ENCODE measurements around the gene VPS26A.
"Not testable (repeated sequence)": the region's sequence is repeated elsewhere in the genome, so short reads cannot be mapped to it uniquely, and the experiment has no call there.

VPS26A gene

DNA sequence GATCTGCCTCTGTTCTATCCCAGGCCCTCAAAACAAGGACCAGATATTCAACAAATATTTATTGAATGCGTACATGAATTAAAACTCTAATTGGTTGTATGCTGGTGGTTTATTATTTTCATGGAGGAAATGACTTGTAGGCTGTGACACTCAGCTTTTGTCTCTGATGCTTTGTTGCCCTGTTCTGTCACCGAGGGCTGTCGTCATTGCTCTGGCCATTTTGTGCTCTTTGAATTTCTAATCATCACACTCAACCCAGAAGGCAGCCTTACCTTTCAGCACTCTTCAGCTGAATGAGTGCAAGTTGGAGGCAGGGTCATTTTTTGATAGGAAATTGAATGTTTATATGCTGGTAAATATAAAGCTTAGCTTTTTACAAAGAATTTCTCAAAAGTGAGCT, 21.5 kb upstream of the VPS26A start:
- no peak for DNase-seq (ENCODE audit: low read depth in 2 of 2, low spot score in 1 of 2)

- no peak for DNase-seq (ENCODE audit: low read depth in 2 of 2, low spot score in 1 of 2)
These were observed 20.2 kb upstream of the VPS26A start for GRCh38 chr10:69103784-69104183.

DNA sequence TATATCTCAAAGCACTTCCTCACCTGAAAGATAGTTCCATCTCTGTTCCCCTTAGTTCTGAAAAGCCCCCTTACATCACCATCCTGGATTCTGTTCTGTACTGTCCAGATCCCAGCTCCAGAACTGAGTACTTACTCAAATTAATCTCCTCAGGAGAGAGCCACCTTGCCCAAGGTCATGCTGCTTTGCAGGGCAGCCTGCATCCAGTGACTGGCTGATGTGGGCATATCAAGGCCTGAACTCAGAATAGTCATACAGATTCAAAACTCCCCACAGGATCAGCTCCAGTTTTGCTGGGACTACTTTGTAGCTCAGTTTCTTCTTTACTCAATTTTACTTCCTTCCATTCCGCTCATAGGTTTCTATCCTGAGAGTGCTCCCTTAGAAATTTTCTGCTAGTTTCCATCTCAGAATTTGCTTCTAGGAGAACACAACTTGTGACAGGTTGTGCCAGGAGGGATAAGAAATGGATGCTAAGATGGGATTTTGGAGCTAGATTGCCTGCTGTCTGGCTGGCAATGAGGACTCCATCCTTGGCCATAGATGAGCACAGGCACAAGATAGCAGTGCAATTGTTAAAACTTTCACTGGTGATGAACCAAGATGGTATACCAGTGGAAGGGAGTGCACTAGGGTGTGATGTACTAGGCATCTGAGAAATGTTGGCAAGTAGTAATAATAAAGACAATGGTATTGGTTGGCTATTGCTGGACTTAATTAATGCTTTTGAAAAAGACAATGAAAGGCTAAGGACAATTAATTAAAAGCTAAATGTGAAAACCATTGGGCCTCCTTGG, 18.8 kb upstream of the VPS26A start:
- DNase-seq (ENCODE audit: low read depth in 2 of 2, low spot score in 1 of 2): no peak

DNA sequence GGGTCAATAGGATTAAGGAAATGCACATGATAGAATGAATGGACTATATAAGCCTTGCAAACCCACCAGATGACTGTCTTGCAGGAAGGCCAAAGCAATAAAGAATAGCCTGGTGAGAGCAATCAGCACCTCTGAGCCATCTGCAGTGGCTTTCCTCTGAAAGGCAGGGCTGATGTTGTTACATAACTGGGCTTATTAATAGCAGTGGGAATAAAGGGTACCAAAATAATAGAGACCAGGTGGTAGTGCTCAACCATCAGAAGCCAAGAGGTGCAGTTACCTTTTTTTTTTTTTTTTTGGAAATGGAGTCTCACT, 16.8 kb upstream of the VPS26A start:
- no peak for DNase-seq (ENCODE audit: low read depth in 2 of 2, low spot score in 1 of 2)

- DNase-seq (ENCODE audit: low read depth in 2 of 2, low spot score in 1 of 2): no peak
These were observed 16.3 kb upstream of the VPS26A start for GRCh38 chr10:69107699-69108098.

DNA sequence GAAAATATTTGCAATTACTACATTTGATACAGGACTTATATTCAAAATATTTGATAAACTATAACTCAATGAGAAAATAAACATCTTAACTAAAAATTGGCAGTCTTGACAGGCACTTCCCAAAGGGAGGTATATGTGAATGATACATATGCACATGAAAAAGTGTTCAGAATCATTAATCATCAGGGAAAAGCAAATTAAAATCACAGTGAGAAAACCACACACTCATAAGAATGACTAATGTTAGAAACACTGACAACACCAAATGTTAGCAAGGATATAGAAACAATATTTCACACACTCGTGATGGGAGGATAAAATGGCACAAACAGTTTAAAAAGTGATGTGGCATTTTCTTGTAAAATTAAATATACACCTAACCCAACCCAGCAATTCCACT, 4.1 kb upstream of the VPS26A start:
- no peak for DNase-seq (ENCODE audit: low read depth in 2 of 2, low spot score in 1 of 2)

- no peak for DNase-seq (ENCODE audit: low read depth in 2 of 2, low spot score in 1 of 2)
These were observed 652 bp upstream of the VPS26A start for GRCh38 chr10:69123306-69123746.

GRCh38 chr10:69124563-69125268, 738 bp downstream of the VPS26A start:
- DNase-seq (ENCODE audit: low read depth in 2 of 2, low spot score in 1 of 2): peak; percentile 26 to 39

DNA sequence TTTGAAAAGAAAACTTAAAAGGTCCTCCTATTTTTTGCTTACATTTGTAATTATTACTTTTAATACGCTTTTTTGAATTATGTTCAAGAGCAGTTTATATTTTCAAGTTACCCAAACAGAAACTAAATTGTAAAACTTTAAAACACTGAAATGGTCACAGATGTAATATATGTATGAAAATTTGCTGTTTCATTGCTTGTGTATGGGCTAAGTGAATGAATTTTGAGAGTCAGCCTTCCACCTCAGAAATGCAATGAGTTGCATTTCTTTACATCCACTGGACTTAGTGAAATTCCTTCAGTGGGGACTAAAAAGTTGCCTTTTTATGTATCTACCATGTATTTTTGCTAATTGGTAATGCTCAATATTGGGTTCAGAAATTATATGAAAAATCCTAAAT, 1.6 kb downstream of the VPS26A start:
- no peak for DNase-seq (ENCODE audit: low read depth in 2 of 2, low spot score in 1 of 2)

- no peak for DNase-seq (ENCODE audit: low read depth in 2 of 2, low spot score in 1 of 2)
These were observed 6.3 kb downstream of the VPS26A start for GRCh38 chr10:69130251-69130650.

DNA sequence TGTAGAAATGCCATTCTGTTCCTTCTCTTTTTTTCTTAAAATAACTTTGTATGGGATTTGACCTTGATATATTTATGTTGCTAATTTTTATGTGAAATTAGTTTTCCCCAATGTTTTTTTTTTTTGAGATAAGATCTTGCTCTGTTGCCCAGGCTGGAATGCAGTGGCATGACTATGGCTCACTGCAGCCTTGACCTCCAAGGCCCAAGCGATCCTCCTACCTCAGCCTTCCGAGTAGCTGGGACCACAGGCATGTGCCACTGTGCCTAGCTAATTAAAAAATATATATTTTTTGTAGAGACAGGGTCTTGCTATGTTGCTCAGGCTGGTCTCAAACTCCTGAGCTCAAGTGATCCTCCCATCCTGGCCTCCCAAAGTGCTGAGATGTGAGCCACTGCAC, 16.0 kb downstream of the VPS26A start:
- DNase-seq (ENCODE audit: low read depth in 2 of 2, low spot score in 1 of 2): no peak

DNA sequence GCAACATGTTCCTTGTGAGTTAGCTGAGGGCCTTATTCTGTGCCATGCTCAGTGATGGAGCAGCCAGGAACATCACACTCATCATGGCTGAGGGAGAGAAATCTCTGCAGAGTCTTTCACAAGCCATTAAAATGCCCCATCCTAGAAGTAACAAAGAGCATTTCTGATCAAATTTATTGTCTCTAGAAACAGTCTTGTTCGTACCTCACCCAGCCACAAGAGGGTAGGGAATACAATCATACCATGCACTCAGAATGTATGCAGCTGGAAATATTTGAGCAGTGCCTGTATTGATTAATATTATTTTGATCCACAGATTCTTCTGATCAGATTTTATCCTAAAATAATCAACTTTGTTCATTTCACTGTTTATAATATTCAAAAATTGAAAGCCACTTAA, 17.3 kb downstream of the VPS26A start:
- no peak for DNase-seq (ENCODE audit: low read depth in 2 of 2, low spot score in 1 of 2)

GRCh38 chr10:69142074-69142473, 18.1 kb downstream of the VPS26A start:
- not testable (repeated sequence) for DNase-seq (ENCODE audit: low read depth in 2 of 2, low spot score in 1 of 2)

GRCh38 chr10:69142983-69143382, 19.0 kb downstream of the VPS26A start:
- no peak for DNase-seq (ENCODE audit: low read depth in 2 of 2, low spot score in 1 of 2)

- no peak for DNase-seq (ENCODE audit: low read depth in 2 of 2, low spot score in 1 of 2)
These were observed 21.4 kb downstream of the VPS26A start for GRCh38 chr10:69145329-69145728.

- no peak for DNase-seq (ENCODE audit: low read depth in 2 of 2, low spot score in 1 of 2)
These were observed 21.9 kb downstream of the VPS26A start for GRCh38 chr10:69145864-69146263.

- DNase-seq (ENCODE audit: low read depth in 2 of 2, low spot score in 1 of 2): no peak
These were observed 22.8 kb downstream of the VPS26A start for GRCh38 chr10:69146759-69147158.

GRCh38 chr10:69151984-69152383, 28.0 kb downstream of the VPS26A start:
- no peak for DNase-seq (ENCODE audit: low read depth in 2 of 2, low spot score in 1 of 2)

DNA sequence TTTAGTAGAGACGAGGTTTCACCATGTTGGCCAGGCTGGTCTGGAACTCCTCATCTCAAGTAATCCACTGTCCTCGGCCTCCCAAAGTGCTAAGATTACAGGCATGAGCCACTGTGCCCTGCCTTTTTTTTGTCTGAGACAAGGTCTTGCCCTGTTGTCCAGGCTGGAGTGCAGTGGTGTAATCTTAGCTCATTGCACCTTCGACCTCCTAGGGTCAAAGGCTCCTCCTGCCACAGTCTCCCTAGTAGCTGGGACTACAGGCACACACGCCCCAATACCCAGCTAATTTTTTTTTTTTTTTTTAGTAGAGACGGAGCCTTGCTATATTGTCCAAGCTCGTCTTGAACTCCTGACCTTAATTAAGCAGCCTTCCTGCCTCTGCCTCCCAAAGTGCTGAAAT, 29.2 kb downstream of the VPS26A start:
- DNase-seq (ENCODE audit: low read depth in 2 of 2, low spot score in 1 of 2): no peak

DNA sequence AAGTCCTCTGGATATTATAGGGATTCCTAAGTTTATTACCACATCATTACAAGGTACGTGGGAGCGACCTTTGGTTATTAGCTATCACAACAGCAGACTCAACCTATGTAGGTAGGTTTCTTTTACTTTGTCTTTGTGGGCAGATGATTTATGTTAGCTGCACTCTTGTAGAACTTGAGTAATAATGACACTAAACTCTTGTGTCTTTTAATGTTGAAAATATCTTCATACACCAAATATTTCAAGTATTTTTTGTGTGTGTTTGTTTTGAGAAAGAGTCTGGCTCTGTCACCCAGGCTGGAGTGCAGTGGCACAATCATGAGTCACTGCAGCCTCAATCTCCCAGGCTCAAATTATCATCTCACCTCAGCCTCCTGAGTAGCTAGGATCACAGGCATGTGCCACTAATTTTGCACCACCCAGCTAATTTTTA, 36.8 kb downstream of the VPS26A start:
- no peak for DNase-seq (ENCODE audit: low read depth in 2 of 2, low spot score in 1 of 2)

GRCh38 chr10:69168493-69168892, 44.5 kb downstream of the VPS26A start:
- no peak for DNase-seq (ENCODE audit: low read depth in 2 of 2, low spot score in 1 of 2)

DNA sequence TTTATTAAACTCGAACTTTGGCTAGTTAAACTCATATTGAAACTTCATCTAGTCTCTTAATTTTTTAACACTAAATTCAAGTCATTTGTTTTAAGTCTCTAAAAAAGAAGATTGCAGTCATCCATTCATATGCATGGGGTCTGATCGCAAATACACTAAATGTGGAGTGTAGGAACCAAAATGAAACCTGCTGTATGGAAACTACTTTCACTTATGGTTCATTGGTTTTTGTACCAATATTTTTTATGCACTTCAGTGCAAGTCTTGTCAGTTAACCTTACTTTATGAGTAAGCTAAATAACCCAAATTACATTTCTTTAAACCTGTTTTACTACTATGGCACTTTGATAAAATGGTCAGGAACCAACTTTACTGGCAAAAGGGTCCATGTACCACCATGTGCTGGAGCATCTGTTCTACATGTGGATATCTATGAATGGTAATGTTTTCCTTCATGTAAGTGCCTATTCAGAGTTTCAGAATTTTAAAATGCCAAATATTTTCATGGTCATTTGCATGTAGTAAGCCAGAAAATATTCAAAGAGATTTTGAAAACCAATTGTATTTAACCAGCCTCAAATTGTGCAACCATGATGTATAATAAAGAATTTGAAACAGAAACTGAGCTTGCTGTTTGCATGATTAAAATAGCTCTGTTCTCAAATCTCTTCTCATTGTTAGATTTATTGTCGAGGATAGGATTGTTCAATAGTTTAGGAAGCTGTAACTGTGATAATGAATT, 48.4 kb downstream of the VPS26A start:
- no peak for DNase-seq (ENCODE audit: low read depth in 2 of 2, low spot score in 1 of 2)
